Fibroblast of villous mesenchyme (primary cell): ENCODE measurements around the gene MUC5AC. TPM values are rescaled to one million over a fixed set of nuclear protein-coding genes. Genes with fewer than 3 reads are reported as not detected.

ENCODE experiments used
- DNase-seq: peaks from one replicate; pipeline ENCODE4 v3.0.0-alpha.2; 2010; ENCODE audit warnings: low read depth
- H3K4me3 ChIP-seq: 2 replicates; pipeline ENCODE4 v1.5.1; 2011; ENCODE audit warnings: low read depth, mild to moderate bottlenecking, low read length
- total RNA-seq: library from RNA; depleted of rRNA; stranded (reverse); fragments of >200 nt; gene quantifications from 2 replicates; pipeline ENCODE4 v1.2.3, GENCODE V29; 2012
- TF ChIP-seq, protein P1 (sequence below): IDR thresholded peaks from 2 replicates; pipeline ENCODE4 v1.5.1; 2012; ENCODE audit warnings: low read depth, mild to moderate bottlenecking, low read length; ENCODE audit not compliant: insufficient read depth

The MUC5AC gene
- total RNA-seq, 1 donor = not detected

DNA sequence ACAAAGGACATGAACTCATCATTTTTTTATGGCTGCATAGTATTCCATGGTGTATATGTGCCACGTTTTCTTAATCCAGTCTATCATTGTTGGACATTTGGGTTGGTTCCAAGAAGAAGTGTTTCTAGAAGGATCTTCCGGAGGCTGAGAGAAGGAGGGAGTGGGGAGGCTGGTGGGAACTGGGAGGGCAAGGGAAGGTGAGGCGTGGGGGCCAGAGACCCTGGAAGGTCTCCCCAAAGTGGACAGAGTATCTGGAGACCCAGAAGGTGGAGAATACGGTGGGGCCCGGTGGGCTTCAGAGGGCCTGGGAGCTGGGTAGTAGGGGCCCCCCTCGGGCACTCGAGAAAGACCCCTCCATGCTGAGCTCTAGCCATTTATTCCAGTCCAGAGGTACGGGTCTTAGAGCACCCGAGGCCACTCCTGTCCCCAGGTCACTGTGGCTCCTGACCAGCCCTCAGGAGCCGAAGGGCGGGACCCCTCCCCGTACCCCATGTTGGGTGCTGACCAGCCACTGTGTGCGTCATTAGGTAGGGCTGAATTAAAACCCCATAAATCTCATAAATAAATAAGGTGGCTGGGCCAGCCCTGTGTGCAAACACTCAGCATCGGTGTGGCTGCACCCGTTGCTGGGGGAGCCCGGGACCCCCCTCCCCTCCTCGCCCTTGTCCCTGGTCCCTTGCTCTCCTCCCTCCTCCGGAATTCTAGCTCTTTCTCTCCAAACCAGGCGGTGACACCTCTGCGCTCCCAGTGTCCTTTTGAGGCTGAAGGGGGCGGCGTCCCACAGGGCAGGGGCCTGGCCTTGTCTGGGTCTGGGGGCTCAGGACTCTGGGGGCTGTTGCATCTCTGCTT is 38.8 kb upstream of the MUC5AC start:
- TF ChIP-seq, protein P1, sequence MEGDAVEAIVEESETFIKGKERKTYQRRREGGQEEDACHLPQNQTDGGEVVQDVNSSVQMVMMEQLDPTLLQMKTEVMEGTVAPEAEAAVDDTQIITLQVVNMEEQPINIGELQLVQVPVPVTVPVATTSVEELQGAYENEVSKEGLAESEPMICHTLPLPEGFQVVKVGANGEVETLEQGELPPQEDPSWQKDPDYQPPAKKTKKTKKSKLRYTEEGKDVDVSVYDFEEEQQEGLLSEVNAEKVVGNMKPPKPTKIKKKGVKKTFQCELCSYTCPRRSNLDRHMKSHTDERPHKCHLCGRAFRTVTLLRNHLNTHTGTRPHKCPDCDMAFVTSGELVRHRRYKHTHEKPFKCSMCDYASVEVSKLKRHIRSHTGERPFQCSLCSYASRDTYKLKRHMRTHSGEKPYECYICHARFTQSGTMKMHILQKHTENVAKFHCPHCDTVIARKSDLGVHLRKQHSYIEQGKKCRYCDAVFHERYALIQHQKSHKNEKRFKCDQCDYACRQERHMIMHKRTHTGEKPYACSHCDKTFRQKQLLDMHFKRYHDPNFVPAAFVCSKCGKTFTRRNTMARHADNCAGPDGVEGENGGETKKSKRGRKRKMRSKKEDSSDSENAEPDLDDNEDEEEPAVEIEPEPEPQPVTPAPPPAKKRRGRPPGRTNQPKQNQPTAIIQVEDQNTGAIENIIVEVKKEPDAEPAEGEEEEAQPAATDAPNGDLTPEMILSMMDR = no peak
- no peak for DNase-seq
- H3K4me3 ChIP-seq = no peak overlapping the region

DNA sequence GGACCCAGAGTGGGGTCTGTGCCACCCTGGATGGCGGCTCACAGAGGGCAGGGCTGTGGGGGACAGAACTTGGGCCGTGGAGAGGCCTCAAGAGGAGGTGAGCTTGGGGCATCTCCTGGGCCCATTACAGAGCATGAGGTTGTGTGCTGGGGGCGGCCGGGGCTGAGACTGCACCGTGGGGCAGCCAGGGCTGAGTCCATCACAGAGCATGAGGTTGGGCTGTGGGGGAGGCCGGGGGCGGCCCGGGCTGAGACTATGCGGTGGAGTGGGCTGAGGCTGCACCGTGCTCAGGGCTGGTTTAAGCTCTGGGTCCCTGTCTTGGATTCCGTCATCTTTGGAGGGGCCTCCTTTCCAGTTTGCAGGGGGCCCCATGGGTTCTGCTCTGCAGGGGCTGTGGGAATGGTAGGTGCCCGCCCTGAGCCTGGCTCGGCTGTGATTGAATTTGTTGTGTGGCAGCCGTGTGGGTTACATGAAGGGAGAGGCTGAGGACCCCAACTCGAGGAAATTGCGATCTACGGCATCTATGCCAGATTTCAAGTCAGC is 38.1 kb upstream of the MUC5AC start:
- no peak for DNase-seq
- H3K4me3 ChIP-seq = no peak overlapping the region
- TF ChIP-seq, protein P1 = no peak

DNA sequence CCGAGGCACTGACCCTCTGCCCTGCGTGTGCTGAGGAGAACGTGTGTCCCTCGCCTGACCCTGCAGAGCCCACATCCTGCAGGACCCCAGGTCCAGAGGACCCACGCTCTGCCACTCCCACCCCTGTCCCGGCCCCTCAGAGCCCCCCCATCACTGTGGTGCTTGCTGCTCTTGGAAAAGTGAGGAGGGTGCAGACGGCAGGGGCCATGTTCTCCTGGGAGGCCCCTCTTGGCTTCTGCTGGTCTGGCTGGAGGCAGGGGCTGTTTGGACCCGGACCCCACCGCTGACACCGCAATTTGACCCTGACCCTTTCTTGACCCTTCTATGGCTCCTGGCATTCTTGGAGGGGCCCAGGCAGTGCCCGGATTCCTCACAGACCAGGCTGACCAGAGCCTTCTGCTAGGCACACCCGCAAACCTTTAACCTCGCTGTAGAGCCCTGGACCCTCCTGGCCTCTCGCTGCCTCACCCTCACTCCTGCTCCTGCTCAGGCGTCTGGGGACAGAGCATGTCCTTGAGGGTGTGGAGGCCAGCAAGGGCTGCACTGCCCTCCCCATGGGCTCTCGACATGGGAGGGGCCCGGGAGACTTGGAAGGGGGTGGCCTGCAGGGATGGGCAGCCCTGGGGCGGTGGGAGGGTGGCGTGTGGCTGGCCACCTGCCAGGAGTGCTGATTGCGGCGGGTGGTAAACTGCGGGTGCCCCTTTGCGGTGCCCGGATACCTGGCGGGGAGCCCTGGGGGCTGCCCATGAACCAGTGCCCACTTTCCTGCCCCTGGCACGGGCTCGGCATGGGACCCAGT is 37.0 kb upstream of the MUC5AC start:
- H3K4me3 ChIP-seq = no peak overlapping the region
- no peak for DNase-seq
- TF ChIP-seq, protein P1 = no peak

DNA sequence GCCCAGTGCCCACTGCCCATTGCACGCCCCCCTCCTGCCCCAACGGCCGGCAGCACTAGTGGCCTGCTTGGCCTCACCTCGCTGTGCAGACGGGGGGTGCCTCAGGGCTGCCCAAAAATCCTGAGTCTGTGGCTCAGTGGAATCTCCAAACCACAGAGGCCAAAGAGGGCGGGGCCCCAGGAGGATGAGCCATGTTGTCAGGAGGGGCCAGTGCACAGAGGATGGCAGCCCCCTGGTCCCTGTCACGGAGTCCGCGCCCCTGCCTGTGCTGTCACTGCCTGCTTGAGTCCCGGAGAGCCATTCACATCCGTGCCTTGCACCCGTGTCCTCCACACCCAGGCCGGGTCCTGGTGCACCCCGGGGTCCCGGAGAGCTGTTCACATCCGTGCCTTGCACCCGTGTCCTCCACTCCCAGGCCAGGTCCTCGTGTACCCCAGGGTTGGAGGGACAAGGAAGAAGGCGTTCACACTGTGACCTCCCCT is 36.4 kb upstream of the MUC5AC start:
- DNase-seq = no peak
- TF ChIP-seq, protein P1 = no peak

DNA sequence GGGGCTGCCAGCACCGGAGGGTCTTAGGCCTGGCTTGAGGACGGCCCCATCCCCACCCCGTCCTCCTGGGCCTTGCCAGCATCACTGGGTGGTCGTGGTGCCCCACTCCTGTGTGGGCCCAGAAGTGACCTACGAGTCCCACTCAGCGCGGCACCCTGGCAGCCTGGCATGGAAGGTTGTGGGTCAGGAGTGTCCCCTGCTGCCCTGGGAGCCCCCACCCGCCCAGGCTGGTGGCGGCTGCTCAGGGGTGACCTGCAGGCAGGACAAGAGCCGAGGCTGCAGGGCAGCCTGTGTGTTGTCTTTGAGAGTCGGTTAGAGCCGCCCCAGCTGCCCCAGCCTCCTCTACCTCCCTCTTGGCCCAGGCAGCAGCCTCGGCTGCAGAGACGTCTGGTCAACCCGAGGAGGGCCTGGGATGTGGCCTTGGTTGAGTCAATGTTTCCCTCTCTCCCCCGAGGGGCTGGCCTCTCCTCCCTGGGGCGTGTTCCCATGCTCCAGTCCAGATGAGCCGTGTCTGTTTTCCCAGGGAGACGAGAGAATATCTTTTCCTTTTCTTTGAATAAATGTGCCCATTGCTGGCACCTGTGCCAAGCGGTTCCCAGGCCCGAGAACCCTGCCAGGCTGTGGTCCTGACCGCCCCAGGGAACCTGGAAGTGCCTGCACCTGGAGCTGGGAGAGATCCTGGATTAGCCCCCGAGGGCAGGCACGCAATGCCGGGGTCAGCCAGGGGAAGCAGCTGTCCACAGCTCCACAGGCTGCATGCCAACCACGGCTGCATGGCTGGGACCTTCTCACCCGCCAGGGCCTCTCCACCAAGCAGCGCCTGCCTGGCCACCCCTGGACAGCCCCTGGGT is 35.7 kb upstream of the MUC5AC start:
- no peak overlapping the region for H3K4me3 ChIP-seq

More for the DNA sequence above, 36.4 kb upstream of the MUC5AC start:
- no peak overlapping the region for H3K4me3 ChIP-seq

DNA sequence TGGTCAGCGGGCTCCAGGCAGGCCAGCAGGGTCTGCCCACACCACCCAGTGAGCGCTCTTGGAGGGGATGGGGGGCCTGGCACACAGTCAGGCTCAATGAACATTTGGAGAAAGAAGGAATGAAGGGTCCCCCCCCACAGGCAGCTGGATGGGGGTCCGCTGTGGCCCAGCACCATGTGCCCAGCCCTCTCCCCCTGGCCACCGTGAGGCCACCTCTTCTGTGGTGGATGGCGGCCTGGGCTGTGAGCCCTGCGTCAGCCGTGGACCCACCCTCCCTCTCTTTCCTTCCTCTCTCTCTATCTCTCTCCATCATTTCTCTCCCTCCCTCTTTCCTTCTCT is 35.1 kb upstream of the MUC5AC start:
- TF ChIP-seq, protein P1 = no peak
- no peak for DNase-seq

More for the DNA sequence above, 35.7 kb upstream of the MUC5AC start:
- peak; percentile 7 for DNase-seq
- TF ChIP-seq, protein P1 = no peak

More for the DNA sequence above, 35.1 kb upstream of the MUC5AC start:
- no peak overlapping the region for H3K4me3 ChIP-seq
